SH-SY5Y (cell line): ENCODE measurements around the gene ZAR1L.

Source experiments
- GATA2 ChIP-seq: IDR thresholded peaks from 2 replicates; pipeline ENCODE4 v1.6.1; 2011; ENCODE audit warnings: mild to moderate bottlenecking, low read depth, low read length
- GATA3 ChIP-seq: IDR thresholded peaks from 2 replicates; pipeline ENCODE4 v1.6.1; 2011; ENCODE audit warnings: low read depth, mild to moderate bottlenecking, low read length, moderate library complexity

- TF ChIP-seq GATA3 (no peak), GATA2 (no peak)
Measured at GRCh38 chr13:32300406-32300805, 14.8 kb downstream of the ZAR1L start.
